Activated CD4-positive, alpha-beta T cell treated with anti-CD3 and anti-CD28 coated beads, Interleukin-2, Interleukin-4, amounts not matched to agents 100 ng/mL and 50 ng/mL, durations not matched to agents 16 hours and 8 hours (primary cell): ENCODE results near the gene RTL9.
A peak's percentile ranks its signal among the peaks of the same experiment; 100 is the strongest.
"Not testable (repeated sequence)": the region's sequence is repeated elsewhere in the genome, so short reads cannot be mapped to it uniquely, and the experiment has no call there.

Experiments
- DNase-seq: peaks from one replicate; pipeline ENCODE4 v3.0.0-alpha.2; 2020; ENCODE audit warnings: low spot score

The RTL9 gene

DNA sequence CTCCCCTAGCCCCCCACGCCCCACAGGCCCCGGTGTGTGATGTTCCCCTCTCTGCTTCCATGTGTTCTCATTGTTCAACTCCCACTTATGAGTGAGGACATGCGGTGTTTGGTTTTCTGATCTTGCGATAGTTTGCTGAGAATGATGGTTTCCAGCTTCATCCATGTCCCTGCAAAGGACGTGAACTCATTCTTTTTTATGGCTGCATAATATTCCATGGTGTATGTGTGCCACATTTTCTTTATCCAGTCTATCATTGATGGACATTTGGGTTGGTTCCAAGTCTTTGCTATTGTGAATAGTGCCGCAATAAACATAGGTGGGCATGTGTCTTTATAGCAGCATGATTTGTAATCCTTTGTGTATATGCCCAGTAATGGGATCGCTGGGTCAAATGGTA lies 47.6 kb downstream of the RTL9 start:
- DNase-seq = not testable (repeated sequence)

DNA sequence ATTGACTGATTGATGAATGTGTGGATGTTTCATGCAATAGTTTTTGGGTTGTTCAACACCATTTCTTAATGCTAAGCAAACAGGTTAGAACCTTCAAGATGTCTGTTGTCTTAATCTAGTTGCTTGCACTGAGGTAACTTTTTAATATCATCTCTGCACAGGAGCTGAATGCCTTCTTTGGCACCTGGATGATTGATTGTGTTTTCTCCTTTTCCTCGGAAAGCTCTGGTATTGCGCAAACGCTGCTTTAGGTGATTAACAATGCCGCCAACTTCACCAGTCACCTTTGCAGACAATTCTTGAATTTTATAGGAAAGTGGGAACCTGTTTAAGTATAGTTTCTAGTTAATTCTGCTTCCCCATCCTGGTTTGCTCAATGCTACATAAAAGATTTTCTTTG lies 48.2 kb downstream of the RTL9 start:
- no peak for DNase-seq

DNA sequence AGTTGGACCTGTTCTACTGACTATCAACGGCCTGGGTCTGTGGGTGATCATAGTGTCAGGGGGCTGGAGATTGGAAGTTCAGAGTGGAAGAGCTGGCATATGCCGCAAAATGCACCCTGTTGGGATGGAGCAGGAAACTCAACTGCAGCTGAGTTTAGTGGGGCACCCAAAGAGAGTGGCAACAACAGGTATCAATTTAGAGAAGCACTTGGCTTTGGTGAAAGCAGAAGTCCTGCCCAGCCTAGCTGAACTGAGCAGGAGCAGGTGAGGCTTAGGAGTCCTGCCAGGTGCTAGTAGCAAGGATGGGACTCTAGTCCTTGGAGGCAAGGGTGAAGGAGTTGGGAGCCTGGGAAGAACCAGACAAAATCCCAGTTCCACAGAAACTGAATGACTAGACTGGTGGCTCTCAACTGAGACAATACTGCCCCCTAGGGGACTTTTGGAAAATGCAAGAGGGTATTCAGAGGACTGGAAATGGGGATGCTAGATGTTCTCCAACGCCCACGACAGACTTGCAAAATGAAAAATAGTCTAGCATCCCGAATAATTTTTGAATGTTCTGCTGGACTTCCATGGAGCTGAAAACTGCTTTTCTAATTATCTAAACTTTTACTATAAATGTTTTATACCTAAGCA lies 49.4 kb downstream of the RTL9 start:
- DNase-seq = peak; percentile 68
